ENCODE data around the gene ARRB1.

ARRB1 gene

GRCh38 chr11:75219869-75220268, 131.6 kb downstream of the ARRB1 start:
- DNase-seq, result no peak

GRCh38 chr11:75214843-75215242, 136.6 kb downstream of the ARRB1 start:
- no peak for DNase-seq

GRCh38 chr11:75214411-75214821, 137.0 kb downstream of the ARRB1 start:
- peak; percentile 69 to 71 for DNase-seq
